ENCODE measurements around the gene KAT2B.

The KAT2B gene

DNA sequence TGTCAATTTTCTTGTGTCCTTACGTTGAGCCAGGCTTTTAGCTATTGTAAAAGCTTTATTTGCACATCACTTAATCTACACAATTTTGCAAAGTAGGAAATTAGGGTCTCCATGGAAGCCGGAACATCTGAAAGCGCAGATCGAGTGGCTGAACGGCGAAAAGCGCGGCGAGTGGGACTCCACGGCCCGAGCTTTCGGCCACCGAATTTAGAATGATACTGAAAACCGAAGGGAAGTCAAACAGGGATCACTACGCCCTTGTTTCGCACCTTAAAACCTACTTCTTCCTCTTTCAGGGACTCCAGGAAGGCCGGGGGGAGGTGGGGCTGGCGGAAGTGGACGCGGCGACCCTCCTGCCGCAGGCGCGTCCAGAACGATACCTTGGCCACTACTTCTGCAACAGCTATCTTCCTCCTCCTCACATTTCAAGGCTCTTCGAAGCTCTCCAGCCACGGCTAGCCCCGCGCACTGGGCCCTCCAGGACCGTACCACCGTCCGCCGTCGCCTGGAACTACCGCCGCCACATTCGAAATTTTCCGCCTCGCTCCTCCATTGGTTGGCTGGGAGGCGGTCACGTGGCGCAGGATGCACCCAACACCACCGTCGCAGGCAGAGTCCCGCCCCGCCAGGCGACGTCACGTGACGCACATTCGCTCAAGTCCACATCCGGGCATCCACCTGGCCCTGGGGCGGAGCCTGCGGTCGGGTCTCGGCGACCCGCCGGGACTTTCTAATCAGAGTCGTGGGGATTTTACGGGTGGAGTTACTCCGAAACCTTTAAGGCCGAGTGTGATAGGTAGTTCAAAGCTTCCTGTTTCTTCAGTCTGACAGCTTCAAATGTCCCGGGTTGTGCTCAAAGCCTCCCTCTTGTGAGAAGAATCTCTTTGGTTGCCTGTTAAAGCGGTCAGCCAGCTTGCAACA lies 145.7 kb downstream of the KAT2B start, which contains the start of gene SGO1:
Gene SGO1 (minus strand): TSS at position 528 of the 921 bp plus-strand sequence. CDS start 2,179 bp downstream, outside the sequence.
- H3K27me3 ChIP-seq (ENCODE audit: insufficient read depth, low read depth), result no peaks in the 10 kb centered on the region
- TF ChIP-seq, protein P1, sequence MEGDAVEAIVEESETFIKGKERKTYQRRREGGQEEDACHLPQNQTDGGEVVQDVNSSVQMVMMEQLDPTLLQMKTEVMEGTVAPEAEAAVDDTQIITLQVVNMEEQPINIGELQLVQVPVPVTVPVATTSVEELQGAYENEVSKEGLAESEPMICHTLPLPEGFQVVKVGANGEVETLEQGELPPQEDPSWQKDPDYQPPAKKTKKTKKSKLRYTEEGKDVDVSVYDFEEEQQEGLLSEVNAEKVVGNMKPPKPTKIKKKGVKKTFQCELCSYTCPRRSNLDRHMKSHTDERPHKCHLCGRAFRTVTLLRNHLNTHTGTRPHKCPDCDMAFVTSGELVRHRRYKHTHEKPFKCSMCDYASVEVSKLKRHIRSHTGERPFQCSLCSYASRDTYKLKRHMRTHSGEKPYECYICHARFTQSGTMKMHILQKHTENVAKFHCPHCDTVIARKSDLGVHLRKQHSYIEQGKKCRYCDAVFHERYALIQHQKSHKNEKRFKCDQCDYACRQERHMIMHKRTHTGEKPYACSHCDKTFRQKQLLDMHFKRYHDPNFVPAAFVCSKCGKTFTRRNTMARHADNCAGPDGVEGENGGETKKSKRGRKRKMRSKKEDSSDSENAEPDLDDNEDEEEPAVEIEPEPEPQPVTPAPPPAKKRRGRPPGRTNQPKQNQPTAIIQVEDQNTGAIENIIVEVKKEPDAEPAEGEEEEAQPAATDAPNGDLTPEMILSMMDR (conservative IDR thresholded peaks at IDR 0.05; ENCODE audit: low read depth, low read length), result no peak
- peaks cover 17% of the 10 kb centered on the region for H3K4me1 ChIP-seq (ENCODE audit: low read depth, poor library complexity, severe bottlenecking)
- H3K9ac ChIP-seq, result peak within 1 kb of the TSS; percentile 82
- H4K20me1 ChIP-seq (ENCODE audit: insufficient read depth), result no peaks in the 10 kb centered on the region
- peaks cover 25% of the 10 kb centered on the region for H3K79me2 ChIP-seq (ENCODE audit: insufficient read depth, low read depth)
- H3K27ac ChIP-seq, result peak within 1 kb of the TSS; percentile 80
- H3K4me3 ChIP-seq (IDR thresholded peaks at IDR 0.05; ENCODE audit: insufficient read depth, low read depth, low read length), result peak within 1 kb of the TSS; percentile 31
- H3K4me2 ChIP-seq, result peak within 1 kb of the TSS; percentile 91
- H2AFZ ChIP-seq (ENCODE audit: low read depth), result peak within 1 kb of the TSS; percentile 71
- no peaks in the 10 kb centered on the region for H3K36me3 ChIP-seq (ENCODE audit: insufficient read depth)

DNA sequence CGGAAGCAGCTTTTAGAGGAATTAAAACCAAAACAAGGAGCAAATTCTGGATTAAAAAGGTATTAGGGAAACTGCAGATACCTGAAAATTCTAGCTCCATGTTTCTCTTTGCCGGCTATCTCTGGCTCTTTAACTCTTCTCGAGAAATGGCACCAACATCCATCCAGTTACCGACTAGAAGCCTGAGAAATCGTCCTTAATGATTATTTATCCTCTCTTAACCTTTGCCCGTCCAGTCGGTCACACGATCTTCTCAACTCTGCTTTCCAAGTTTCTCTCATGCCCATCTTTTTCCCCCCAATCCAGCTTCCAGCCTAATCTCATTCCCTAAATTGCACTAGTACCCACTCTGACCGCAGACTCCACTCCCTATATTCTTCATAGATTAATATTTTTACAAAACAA lies 146.4 kb downstream of the KAT2B start:
- H2AFZ ChIP-seq (ENCODE audit: low read depth), result peak overlapping the region; percentile 71; the same call in 1 of the 2 replicates
- no peaks in the 10 kb centered on the region for H4K20me1 ChIP-seq (ENCODE audit: insufficient read depth)
- H3K4me1 ChIP-seq (ENCODE audit: low read depth, poor library complexity, severe bottlenecking), result peaks cover 17% of the 10 kb centered on the region
- H3K27ac ChIP-seq, result peak overlapping the region; percentile 80
- TF ChIP-seq, protein P1 (conservative IDR thresholded peaks at IDR 0.05; ENCODE audit: low read depth, low read length), result no peak
- H3K79me2 ChIP-seq (ENCODE audit: insufficient read depth, low read depth), result peaks cover 25% of the 10 kb centered on the region
- peak overlapping the region; percentile 52; the same call in 1 of the 2 replicates for H3K9ac ChIP-seq
- H3K27me3 ChIP-seq (ENCODE audit: insufficient read depth, low read depth), result no peaks in the 10 kb centered on the region
- H3K4me2 ChIP-seq, result peak overlapping the region; percentile 84
- no peaks in the 10 kb centered on the region for H3K36me3 ChIP-seq (ENCODE audit: insufficient read depth)
- no peak overlapping the region for H3K4me3 ChIP-seq (IDR thresholded peaks at IDR 0.05; ENCODE audit: insufficient read depth, low read depth, low read length)

DNA sequence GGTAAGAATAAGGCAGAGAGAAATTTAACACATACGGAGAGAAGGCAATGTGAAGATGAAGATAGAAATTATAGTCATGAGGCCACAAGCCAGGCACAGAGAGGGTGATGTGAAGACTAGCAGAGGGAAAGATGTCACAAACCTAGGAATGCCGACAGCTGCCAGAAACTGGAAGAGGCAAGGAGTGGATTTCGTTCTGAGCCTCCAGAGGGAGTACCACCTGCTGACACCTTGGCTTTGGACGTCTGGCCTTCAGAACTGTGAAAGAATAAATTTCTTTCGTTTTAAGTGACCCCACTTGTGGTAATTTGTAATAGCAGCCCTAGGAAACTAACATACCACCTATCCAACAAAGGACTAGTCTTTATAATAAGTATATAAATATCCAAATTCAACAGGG lies 150.7 kb downstream of the KAT2B start:
- Histone ChIP-seq H3K4me3 (IDR thresholded peaks at IDR 0.05; ENCODE audit: insufficient read depth, low read depth, low read length) (no peak overlapping the region), H3K79me2 (ENCODE audit: insufficient read depth, low read depth) (no peaks in the 10 kb centered on the region), H3K27me3 (ENCODE audit: insufficient read depth, low read depth) (no peaks in the 10 kb centered on the region), H3K4me1 (ENCODE audit: low read depth, poor library complexity, severe bottlenecking) (peaks cover 11% of the 10 kb centered on the region), H3K27ac (no peak overlapping the region), H3K36me3 (ENCODE audit: insufficient read depth) (no peaks in the 10 kb centered on the region), H3K9ac (no peak overlapping the region), H2AFZ (ENCODE audit: low read depth) (no peak overlapping the region), H3K4me2 (no peak overlapping the region), H4K20me1 (ENCODE audit: insufficient read depth) (no peaks in the 10 kb centered on the region)
- TF ChIP-seq, protein P1 (conservative IDR thresholded peaks at IDR 0.05; ENCODE audit: low read depth, low read length), result no peak

DNA sequence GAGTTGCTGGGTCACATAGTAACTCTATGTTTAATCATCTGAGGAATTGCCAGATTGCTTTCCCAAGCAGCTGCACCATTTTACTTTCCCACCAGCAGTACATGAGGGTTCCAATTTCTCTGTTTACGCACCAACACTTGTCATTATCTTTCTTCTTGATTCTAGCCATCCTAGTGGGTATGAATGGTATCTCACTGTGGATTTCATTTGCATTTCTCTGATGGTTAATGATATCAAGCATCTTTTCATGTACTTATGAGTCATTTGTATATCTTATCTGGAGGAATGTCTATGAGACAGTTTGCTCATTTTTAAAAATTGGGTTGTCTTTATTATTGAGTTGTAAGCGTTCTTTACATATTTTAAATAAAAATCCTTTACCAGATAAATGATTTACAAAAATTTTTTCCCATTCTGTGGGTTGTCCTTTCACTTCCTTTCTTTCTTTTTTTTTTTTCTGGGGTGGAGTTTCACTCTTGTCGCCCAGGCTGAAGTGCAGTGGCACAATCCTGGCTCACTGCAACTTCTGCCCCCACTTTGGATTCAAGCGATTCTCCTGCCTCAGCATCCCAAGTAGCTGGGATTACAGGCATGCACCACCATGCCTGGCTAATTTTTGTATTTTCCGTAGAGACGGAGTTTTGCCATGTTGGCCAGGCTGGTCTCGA lies 154.7 kb downstream of the KAT2B start:
- H4K20me1 ChIP-seq (ENCODE audit: insufficient read depth), result no peaks in the 10 kb centered on the region
- H3K4me2 ChIP-seq, result no peak overlapping the region
- no peaks in the 10 kb centered on the region for H3K36me3 ChIP-seq (ENCODE audit: insufficient read depth)
- no peaks in the 10 kb centered on the region for H3K4me1 ChIP-seq (ENCODE audit: low read depth, poor library complexity, severe bottlenecking)
- no peak overlapping the region for H3K4me3 ChIP-seq (IDR thresholded peaks at IDR 0.05; ENCODE audit: insufficient read depth, low read depth, low read length)
- no peaks in the 10 kb centered on the region for H3K79me2 ChIP-seq (ENCODE audit: insufficient read depth, low read depth)
- TF ChIP-seq, protein P1 (conservative IDR thresholded peaks at IDR 0.05; ENCODE audit: low read depth, low read length), result no peak
- H3K27ac ChIP-seq, result no peak overlapping the region
- H2AFZ ChIP-seq (ENCODE audit: low read depth), result no peak overlapping the region
- no peaks in the 10 kb centered on the region for H3K27me3 ChIP-seq (ENCODE audit: insufficient read depth, low read depth)
- H3K9ac ChIP-seq, result no peak overlapping the region
